ENCODE measurements around the gene NQO2.

NQO2 gene

GRCh38 chr6:3031857-3032640 lies 32.4 kb downstream of the NQO2 start:
- Histone ChIP-seq H3K36me3 (no peaks in the 10 kb centered on the region), H3K9me3 (no peaks in the 10 kb centered on the region), H3K4me1 (ENCODE audit: control insufficient read depth in 1 of 2, insufficient read depth in 1 of 2, low read depth in 1 of 2, low read length in 1 of 2) (peaks cover 5 to 6% of the 10 kb centered on the region in 2 experiments), H3K4me3 (ENCODE audit: low read depth in 1 of 2, low read length in 1 of 2) (no peak overlapping the region), H3K27me3 (no peaks in the 10 kb centered on the region), H3K27ac (no peak overlapping the region)
- no peak for TF ChIP-seq CTCF (IDR thresholded peaks at IDR 0.05)

- no peak for TF ChIP-seq CTCF (IDR thresholded peaks at IDR 0.05)
- peaks cover 3 to 8% of the 10 kb centered on the region in 2 experiments for H3K4me1 ChIP-seq (ENCODE audit: control insufficient read depth in 1 of 2, insufficient read depth in 1 of 2, low read depth in 1 of 2, low read length in 1 of 2)
- no peaks in the 10 kb centered on the region for H3K9me3 ChIP-seq
- H3K36me3 ChIP-seq: no peaks in the 10 kb centered on the region
- no peaks in the 10 kb centered on the region for H3K27me3 ChIP-seq
- no peak overlapping the region for H3K4me3 ChIP-seq (ENCODE audit: low read depth in 1 of 2, low read length in 1 of 2)
- no peak overlapping the region for H3K27ac ChIP-seq
These were observed 33.3 kb downstream of the NQO2 start for GRCh38 chr6:3032986-3033385.

- H3K4me3 ChIP-seq (ENCODE audit: low read depth in 1 of 2, low read length in 1 of 2): no peak overlapping the region
- peaks cover 3 to 8% of the 10 kb centered on the region in 2 experiments for H3K4me1 ChIP-seq (ENCODE audit: control insufficient read depth in 1 of 2, insufficient read depth in 1 of 2, low read depth in 1 of 2, low read length in 1 of 2)
- no peaks in the 10 kb centered on the region for H3K9me3 ChIP-seq
- H3K36me3 ChIP-seq: no peaks in the 10 kb centered on the region
- no peaks in the 10 kb centered on the region for H3K27me3 ChIP-seq
- H3K27ac ChIP-seq: no peak overlapping the region
- no peak for TF ChIP-seq CTCF (IDR thresholded peaks at IDR 0.05)
These were observed 34.0 kb downstream of the NQO2 start for GRCh38 chr6:3033652-3034051.

GRCh38 chr6:3035397-3035796 lies 35.7 kb downstream of the NQO2 start:
- Histone ChIP-seq H3K4me1 (ENCODE audit: control insufficient read depth in 1 of 2, insufficient read depth in 1 of 2, low read depth in 1 of 2, low read length in 1 of 2) (peaks cover 3 to 8% of the 10 kb centered on the region in 2 experiments), H3K36me3 (no peaks in the 10 kb centered on the region), H3K27me3 (no peaks in the 10 kb centered on the region), H3K9me3 (no peaks in the 10 kb centered on the region), H3K27ac (no peak overlapping the region), H3K4me3 (ENCODE audit: low read depth in 1 of 2, low read length in 1 of 2) (no peak overlapping the region)
- no peak for TF ChIP-seq CTCF (IDR thresholded peaks at IDR 0.05)

GRCh38 chr6:3036861-3037637 lies 37.4 kb downstream of the NQO2 start:
- Histone ChIP-seq H3K27me3 (no peaks in the 10 kb centered on the region), H3K27ac (no peak overlapping the region), H3K9me3 (no peaks in the 10 kb centered on the region), H3K36me3 (no peaks in the 10 kb centered on the region), H3K4me1 (ENCODE audit: control insufficient read depth in 1 of 2, insufficient read depth in 1 of 2, low read depth in 1 of 2, low read length in 1 of 2) (peaks cover 3 to 8% of the 10 kb centered on the region in 2 experiments), H3K4me3 (ENCODE audit: low read depth in 1 of 2, low read length in 1 of 2) (no peak overlapping the region)
- TF ChIP-seq CTCF (IDR thresholded peaks at IDR 0.05): no peak
